GM19023 (cell line): ENCODE measurements around the gene RNF149.
A peak's percentile ranks its signal among the peaks of the same experiment; 100 is the strongest.

ENCODE experiments used
- ATAC-seq: cut with Tn5 transposase; IDR thresholded peaks from one replicate; pipeline ENCODE4 v1.9.1; 2021; ENCODE audit warnings: mild to moderate bottlenecking, moderate library complexity; ENCODE audit not compliant: unreplicated experiment

RNF149 gene

DNA sequence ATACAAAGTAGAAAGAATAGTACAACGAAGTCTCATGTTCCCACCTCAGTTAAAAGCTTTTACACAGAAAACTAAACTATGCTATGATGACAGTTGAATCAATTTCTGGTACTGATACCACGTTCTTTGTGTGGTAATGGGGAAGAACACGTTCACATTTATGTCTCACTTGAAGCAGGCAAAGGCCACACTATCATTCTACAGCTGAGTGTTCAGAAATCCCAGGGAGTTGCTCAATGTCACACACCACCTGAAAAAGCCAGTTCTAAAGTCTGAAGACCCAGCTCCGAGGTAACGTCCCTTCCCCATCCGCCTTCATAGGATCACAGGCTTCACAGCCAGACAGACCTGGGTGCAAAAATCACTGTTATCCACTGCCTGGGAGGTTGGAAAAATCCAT, 8.9 kb downstream of the RNF149 start:
- no peak for ATAC-seq

GRCh38 chr2:101297383-101297782, 11.1 kb downstream of the RNF149 start:
- no peak for ATAC-seq

DNA sequence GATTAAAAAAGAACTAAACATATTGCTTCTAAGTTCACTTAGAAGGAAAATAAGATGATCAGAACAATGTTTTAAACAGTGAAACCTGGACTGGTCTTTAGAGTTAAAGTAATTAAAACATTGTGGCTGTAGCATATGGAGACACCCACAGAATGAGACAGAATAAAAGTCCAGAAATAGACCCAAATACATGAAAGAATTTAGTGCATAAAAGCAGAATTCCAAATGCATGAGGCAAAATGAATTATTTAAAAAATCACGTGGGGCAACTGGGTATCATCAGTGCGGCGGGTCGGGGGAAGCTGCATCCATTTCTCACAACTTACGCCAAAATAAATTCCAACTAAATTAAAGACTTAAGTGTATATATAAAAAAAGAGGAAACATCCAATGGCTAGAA, 12.1 kb downstream of the RNF149 start:
- ATAC-seq, result no peak

DNA sequence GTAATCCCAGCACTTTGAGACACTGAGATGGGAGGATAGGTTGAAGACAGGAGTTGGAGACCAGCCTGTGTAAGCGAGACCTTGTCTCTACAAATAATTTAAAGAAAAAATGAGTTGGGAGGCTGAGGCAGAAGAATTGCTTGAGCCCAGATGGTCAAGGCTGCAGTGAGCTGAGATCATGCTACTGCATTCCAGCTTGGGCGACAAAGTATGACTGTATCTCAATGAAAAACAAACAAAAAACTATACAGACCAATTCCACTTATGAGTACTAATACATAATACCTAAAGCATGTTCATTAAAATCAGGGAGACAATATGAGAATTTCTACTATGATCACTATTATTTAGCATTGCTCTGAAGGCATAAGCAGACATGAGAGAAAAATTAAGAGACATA, 12.6 kb downstream of the RNF149 start:
- no peak for ATAC-seq

GRCh38 chr2:101294861-101295260, 13.6 kb downstream of the RNF149 start:
- ATAC-seq, result no peak

DNA sequence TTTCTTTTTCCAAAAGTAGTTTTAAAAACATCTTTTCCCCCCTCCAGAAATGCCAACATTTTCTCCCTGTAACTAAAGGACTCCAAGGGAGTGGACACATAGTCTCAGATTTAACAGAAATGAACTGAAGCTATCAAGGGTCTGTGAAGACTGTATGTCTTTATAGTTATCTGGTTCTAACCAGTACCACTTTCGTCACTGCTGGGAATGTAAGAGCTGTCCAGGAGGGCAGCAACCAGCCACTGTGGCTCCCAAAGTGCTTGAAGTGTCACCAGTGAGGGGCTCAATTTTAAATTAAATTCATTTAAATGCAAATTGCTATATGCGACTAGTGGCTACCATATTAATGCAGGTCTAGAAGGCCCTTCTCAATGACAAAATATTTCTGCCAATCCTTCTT, 15.0 kb downstream of the RNF149 start:
- ATAC-seq, result no peak

- no peak for ATAC-seq
These were observed 16.5 kb downstream of the RNF149 start for GRCh38 chr2:101291973-101292372.

DNA sequence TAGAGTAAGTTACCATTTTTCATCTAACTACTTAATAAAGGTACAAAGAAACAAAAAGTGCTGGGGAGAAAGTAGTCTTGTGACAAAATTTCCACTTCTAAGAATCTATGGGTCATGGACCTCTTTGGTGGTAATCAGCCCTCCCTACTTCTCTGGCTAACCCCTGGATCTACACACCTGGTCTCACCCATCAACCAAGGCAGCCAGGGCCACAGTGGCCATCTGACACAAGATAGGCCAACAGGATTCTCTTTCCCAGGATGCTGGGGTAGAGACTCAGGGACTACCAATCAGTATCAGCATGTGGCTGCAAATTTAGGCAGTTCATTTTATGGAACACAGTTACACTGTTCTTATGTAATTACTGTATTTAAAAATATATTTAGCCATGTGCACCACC, 17.8 kb downstream of the RNF149 start:
- ATAC-seq, result no peak

DNA sequence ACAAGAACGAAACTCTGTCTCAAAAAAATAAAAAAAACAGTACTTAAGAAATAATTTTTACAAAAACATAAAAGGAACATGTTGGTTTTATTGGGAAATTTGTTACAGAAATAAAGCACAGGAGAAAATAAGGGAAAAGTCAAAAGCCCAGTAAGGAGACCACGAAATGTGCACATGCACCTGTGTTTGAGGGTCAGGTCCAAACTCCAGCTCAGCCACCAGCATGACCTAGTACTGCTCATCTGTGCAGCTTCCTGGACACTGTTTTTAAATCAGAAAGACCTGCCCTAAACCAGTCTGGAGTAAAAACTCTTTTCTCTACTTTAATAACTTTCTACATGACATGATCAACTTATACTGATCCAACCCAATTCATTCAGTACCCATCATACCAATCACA, 21.2 kb downstream of the RNF149 start:
- no peak for ATAC-seq

DNA sequence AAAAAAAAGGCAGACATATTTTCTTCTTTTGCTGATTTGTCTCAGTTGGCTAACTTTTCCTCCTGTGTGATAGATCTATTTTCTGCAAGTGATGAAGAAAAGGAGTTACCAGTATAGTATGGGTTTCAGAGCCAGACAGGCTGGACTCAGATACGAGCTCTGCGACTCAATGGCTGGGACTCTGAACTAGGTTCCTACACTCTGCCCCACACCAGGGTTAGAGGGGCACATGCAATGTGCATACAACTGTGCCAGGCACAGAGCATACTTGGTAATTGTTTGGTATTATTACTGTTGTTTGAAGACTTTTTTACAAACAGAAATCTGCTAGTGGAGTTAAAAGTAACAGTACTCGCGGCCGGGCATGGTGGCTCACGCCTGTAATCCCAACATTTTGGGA, 21.8 kb downstream of the RNF149 start:
- ATAC-seq, result no peak

GRCh38 chr2:101282980-101283379, 25.5 kb downstream of the RNF149 start:
- no peak for ATAC-seq

- ATAC-seq, result no peak
These were observed 27.0 kb downstream of the RNF149 start for GRCh38 chr2:101281482-101281881.

GRCh38 chr2:101278925-101279324, 29.6 kb downstream of the RNF149 start:
- ATAC-seq, result no peak

- ATAC-seq, result no peak
These were observed 31.4 kb downstream of the RNF149 start for GRCh38 chr2:101277111-101277510.

DNA sequence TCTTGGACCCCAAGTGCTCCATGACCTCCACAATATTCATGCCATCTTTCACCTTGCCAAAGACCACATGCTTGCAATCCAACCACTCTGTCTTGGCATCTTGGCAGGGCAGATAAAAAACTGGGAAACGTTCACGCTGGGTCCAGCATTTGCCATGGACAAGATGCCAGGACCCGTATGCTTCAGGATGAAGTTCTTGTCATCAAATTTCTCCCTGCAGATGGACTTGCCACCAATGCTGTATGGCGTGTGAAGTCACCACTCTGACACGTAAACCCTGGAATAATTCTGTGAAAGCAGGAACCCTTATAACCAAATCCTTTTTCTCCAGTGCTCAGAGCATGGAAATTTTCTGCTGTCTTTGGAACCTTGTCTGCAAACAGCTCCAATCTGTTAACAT, 34.4 kb downstream of the RNF149 start:
- no peak for ATAC-seq

- no peak for ATAC-seq
These were observed 35.4 kb downstream of the RNF149 start for GRCh38 chr2:101273056-101273455.

- ATAC-seq, result peak; percentile 54
These were observed 36.3 kb downstream of the RNF149 start for GRCh38 chr2:101272045-101272784.

DNA sequence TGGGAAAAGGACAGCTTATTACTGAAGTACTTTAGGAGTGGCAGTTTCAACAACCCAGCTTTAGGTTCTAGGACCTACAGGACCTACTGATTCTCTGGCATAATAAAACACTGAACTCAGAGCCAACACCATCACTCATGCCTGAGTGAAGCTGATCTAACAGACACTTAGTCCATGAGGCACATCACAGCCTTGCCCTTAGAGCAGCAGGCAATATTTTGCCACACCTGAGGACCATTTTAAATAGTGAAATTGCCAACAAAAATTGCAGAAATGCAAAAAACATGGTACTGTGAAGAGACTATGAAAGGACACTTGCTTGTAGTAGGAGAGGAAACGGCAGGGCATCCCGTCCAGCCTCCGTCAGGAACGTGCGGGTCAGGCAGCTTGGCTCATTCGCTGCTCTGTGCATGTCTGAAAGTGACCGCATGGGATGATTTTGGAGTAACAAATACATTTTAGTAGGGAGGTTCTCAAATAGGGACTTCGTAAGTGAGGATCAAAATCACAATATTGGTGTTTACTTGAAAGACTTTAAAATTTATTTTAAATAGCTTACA, 37.7 kb downstream of the RNF149 start:
- no peak for ATAC-seq

- ATAC-seq, result peak; percentile 70
These were observed 40.5 kb downstream of the RNF149 start for GRCh38 chr2:101267671-101268656.

DNA sequence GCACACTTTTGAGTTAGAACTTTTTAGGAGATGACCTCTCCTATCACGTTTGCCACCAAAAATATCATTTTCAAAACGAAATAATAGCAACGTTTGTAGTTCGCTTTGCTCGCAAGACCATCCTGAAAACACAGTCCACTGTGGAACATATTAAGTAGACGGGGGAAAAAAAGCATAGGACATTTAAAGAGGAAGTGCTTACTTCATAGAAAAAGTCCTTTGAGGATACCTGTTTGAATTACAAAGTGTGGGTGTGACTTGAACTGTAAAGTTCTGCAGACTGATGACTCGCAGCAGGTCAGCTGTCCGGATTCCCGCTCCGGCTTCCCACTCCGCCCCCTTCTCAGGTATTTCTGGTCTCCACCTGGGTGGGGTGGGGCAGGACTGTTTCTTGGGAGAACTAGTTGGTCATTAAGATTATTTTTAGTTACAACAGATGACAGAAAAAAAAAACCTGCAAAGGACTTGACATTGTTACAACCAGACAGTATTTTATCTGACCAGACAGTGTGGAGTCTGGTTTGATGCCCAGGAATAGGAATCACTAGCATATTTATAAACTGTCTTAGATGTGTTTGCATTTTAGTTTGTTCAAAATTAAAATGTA, 42.5 kb downstream of the RNF149 start:
- ATAC-seq, result no peak

DNA sequence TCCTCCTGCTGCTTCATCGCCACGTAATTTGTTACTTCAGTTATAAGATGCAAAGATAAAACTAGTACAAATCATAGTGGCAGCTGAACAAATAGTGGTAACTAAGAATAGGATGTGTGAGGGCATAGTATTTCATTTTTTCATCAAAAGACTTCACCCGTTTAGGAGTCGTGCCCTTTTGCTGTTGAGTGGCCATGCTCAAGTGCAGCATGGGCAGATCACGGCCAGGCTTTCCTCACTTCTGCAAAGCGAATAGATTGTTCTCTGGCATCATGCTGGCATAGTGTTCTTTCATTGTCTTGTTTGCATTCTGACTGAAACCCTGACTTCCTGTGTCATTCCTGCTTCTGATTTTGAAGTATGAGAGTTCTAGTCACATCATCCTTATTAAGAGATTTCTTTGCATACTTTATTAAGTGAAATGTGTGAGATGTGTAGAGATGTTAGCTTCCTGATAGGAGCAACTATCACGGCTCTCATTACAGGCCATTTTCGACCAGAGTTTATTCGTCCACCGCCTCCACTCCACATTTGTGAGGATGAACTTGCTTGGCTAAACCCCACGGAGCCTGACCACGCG, 44.1 kb downstream of the RNF149 start:
- ATAC-seq, result no peak
